Tibial artery (tissue), 4 donors: ENCODE measurements around the gene MAP2K6.

ENCODE experiments used
- DNase-seq, 2 donors: peaks; one replicate each; pipeline ENCODE4 v3.0.0-alpha.2; 2019
- H3K27ac ChIP-seq, 2 donors: fragments of 200-600 bp; sonication (generic) in 1 of 2; 1 replicate in 1 of 2; 2 replicates in 1 of 2; pipeline ENCODE4 v1.5.1; 2018 to 2019; ENCODE audit warnings: mild to moderate bottlenecking in 1 of 2
- H3K27me3 ChIP-seq, 2 donors: fragments of 200-600 bp; sonication (generic) in 1 of 2; one replicate each; pipeline versions ENCODE4 v1.5.1 to v1.6.0; 2016 to 2019
- H3K36me3 ChIP-seq, 3 donors: fragments of 200-600 bp; sonication (generic) in 2 of 3; one replicate each; pipeline ENCODE4 v1.5.1; 2016 to 2019; ENCODE audit warnings: mild to moderate bottlenecking in 2 of 3
- H3K4me1 ChIP-seq, 4 donors: fragments of 200-600 bp; sonication (generic) in 2 of 4; 1 replicate in 3 of 4; 2 replicates in 1 of 4; pipeline ENCODE4 v1.5.1; 2016 to 2019
- H3K4me3 ChIP-seq, 2 donors: fragments of 200-600 bp; sonication (generic) in 1 of 2; 1 replicate in 1 of 2; 2 replicates in 1 of 2; pipeline ENCODE4 v1.5.1; 2018 to 2019; ENCODE audit warnings: mild to moderate bottlenecking in 2 of 2
- H3K9me3 ChIP-seq, 3 donors: fragments of 200-600 bp; sonication (generic) in 1 of 3; one replicate each; pipeline ENCODE4 v1.5.1; 2016 to 2019
- intact Hi-C: fragments of 100-400 bp; cut with DNase I; formaldehyde crosslinking; loops from one replicate; pipeline ENCODE4 v1.15.0; 2023; ENCODE audit warnings: low total_unique reads
- TF ChIP-seq, protein P1 (sequence below), 2 experiments: fragments of 200-600 bp in 1 of 2; fragments of 450-650 bp in 1 of 2; IDR thresholded peaks; one replicate each; pipeline ENCODE4 v1.5.1; 2017 to 2019; ENCODE audit warnings: antibody characterized with exemption in 2 of 2, mild to moderate bottlenecking in 1 of 2, moderate library complexity in 1 of 2

MAP2K6 gene

DNA sequence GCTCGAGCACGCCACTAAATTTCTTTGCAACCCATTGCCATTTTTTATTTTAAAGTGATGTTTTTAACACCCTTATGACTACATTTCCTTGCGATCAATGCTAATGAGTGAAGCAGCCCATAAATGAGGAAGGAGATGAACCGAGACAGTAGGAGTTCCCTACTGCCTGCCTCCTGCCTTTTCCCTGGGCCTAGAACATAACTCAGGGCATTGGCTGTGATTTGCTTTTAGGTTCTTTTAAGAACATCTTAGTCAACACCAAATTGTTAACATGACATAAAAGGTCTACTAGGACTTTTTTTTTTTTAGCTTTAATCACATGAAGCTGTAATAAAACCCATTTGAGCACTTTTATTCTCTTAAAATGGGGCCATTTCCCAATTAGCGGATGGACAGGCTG lies 81.3 kb downstream of the MAP2K6 start:
- DNase-seq = no peak
- no peaks in the 10 kb centered on the region for H3K36me3 ChIP-seq
- intact Hi-C loops = no loop called here
- H3K4me3 ChIP-seq = no peak overlapping the region
- TF ChIP-seq, protein P1, sequence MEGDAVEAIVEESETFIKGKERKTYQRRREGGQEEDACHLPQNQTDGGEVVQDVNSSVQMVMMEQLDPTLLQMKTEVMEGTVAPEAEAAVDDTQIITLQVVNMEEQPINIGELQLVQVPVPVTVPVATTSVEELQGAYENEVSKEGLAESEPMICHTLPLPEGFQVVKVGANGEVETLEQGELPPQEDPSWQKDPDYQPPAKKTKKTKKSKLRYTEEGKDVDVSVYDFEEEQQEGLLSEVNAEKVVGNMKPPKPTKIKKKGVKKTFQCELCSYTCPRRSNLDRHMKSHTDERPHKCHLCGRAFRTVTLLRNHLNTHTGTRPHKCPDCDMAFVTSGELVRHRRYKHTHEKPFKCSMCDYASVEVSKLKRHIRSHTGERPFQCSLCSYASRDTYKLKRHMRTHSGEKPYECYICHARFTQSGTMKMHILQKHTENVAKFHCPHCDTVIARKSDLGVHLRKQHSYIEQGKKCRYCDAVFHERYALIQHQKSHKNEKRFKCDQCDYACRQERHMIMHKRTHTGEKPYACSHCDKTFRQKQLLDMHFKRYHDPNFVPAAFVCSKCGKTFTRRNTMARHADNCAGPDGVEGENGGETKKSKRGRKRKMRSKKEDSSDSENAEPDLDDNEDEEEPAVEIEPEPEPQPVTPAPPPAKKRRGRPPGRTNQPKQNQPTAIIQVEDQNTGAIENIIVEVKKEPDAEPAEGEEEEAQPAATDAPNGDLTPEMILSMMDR (IDR thresholded peaks at IDR 0.05) = no peak
- H3K27ac ChIP-seq = no peak overlapping the region
- H3K4me1 ChIP-seq = peaks cover 0 to 10% (median 6%) of the 10 kb centered on the region in 4 donors
- H3K27me3 ChIP-seq = no peaks in the 10 kb centered on the region
- no peaks in the 10 kb centered on the region for H3K9me3 ChIP-seq

DNA sequence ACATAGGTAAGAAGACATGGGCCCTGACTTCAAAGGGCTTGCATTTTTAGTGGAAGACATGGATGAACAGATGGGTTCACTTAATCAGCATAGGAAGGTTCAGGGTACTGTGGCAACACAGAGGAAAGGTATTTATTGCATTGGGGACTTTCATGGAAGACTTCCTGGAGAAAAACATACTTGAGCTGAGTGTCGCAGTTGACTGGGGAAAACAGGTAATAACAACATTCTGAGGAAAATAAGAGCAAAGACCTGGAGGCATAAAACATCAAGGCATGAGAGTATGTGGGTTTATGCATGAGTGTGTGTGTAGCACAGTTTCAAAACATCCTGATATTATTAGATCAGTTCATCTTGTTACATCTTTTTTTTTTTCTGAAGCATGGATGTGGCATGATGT lies 82.7 kb downstream of the MAP2K6 start:
- Histone ChIP-seq H3K27me3 (no peaks in the 10 kb centered on the region), H3K27ac (no peak overlapping the region), H3K9me3 (no peaks in the 10 kb centered on the region), H3K4me1 (peaks cover 0 to 23% (median 17%) of the 10 kb centered on the region in 4 donors), H3K4me3 (no peak overlapping the region), H3K36me3 (no peaks in the 10 kb centered on the region)
- intact Hi-C loops = no loop called here
- no peak for DNase-seq
- TF ChIP-seq, protein P1 (IDR thresholded peaks at IDR 0.05) = no peak

DNA sequence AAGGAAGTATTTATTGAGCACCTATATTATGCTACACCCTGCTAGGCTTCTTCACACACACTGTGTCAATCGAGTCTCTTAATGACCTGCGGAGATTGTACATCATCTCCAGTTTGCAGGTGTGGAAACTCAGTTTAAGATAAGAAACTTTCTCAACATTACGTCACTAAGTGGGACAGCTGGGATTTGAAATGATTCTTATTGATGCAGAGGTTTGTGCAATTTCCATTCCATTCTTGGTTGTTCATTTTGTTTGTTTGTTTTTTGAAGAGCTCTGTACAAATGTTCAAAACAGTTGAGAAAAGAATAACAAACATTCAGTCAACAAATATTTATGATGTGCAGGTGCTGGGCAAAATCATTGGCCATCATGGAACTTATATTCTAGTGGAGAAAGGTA lies 84.8 kb downstream of the MAP2K6 start:
- Histone ChIP-seq H3K27ac (no peak overlapping the region), H3K9me3 (no peaks in the 10 kb centered on the region), H3K36me3 (no peaks in the 10 kb centered on the region), H3K4me3 (no peak overlapping the region), H3K27me3 (no peaks in the 10 kb centered on the region), H3K4me1 (peaks cover 0 to 27% (median 20%) of the 10 kb centered on the region in 4 donors)
- TF ChIP-seq, protein P1 (IDR thresholded peaks at IDR 0.05) = no peak
- intact Hi-C loops = no loop called here
- no peak for DNase-seq

DNA sequence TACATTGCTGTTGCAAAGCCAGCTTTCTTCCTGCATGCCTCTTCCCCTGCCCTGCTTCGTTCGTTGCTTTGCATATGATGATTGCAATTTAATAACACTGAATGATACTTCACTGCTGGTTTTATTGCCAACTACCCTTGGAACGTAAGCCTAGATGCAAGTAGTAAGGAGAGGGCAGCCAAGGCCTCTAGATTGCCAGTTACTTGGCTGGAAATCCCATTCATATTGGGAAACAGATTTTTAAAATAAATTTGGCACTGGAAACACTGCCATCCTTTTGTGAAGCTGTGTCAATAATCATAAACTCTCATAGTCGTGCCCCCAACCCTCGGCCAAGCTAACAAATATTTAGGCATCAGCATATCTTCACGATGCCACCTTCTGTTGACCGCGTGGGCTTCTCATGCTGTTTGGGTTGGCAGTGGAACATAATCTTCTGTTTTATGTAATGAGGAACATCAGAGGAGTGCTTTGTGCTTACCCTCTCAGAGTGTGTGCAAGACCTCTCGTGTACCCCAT lies 86.5 kb downstream of the MAP2K6 start:
- Histone ChIP-seq H3K27me3 (no peaks in the 10 kb centered on the region), H3K27ac (peak overlapping the region; percentile 36 to 46), H3K4me1 (peaks cover 0 to 31% (median 21%) of the 10 kb centered on the region in 4 donors), H3K36me3 (no peaks in the 10 kb centered on the region), H3K4me3 (peak overlapping the region in 1 of 2 donors; percentile 21), H3K9me3 (no peaks in the 10 kb centered on the region)
- TF ChIP-seq, protein P1 (IDR thresholded peaks at IDR 0.05) = no peak
- no peak for DNase-seq
- intact Hi-C loops = no loop called here

DNA sequence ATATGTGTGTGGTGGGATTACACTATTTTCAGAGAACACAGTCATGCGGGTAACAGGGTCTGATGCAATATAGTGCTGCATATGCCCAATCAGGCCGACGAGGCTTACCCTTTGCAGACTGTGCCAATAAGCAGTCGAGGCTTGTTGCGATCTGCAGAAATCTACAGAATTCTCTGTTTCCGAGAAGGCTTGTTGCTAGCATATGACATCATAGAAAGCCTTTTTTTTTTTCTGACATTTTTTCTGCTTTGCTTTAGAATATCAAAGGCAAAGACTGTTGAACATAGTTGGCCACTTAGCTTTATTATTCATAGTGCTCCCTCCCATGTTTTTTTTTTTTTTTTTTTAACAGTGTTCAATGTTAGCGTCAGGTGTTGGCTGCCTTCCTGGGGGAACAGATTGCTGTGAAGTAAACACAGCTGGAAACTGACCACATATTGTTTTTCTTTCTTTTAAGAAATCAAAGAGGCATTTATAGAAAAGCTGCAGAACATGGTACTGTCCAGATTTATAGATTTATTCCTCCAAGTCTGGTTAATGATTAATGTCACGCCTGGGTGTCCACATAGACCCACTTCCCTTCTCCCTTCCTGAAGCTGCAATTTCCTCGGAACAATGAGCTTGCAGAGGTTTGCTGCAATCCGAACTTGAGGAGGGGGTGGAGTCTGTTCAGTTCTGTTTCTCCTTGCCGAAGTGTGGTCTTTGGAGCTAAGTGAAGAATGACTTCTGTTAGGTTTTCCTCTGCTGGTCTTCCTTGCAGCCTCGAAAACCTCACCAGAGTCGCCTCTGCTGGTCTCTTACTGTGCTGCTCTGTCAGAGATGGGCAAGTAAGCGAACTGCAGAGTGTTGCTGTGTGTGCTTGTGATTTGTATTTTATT lies 87.3 kb downstream of the MAP2K6 start:
- peak overlapping the region in 1 of 2 donors; percentile 21 for H3K4me3 ChIP-seq
- H3K27me3 ChIP-seq = no peaks in the 10 kb centered on the region
- H3K27ac ChIP-seq = peak overlapping the region in 1 of 2 donors; percentile 36
- DNase-seq = peak in 1 of 2 donors; percentile 34
- no peaks in the 10 kb centered on the region for H3K9me3 ChIP-seq
- intact Hi-C loops = no loop called here
- H3K36me3 ChIP-seq = no peaks in the 10 kb centered on the region
- peaks cover 0 to 31% (median 21%) of the 10 kb centered on the region in 4 donors for H3K4me1 ChIP-seq
- TF ChIP-seq, protein P1 (IDR thresholded peaks at IDR 0.05) = no peak
